Small intestine (tissue), 7 donors: ENCODE measurements around the gene PIAS4. TPM values are rescaled to one million over a fixed set of nuclear protein-coding genes. Genes with fewer than 3 reads are reported as not detected.

Source experiments
- DNase-seq, 2 donors: peaks; one replicate each; pipeline versions ENCODE4 v3.0.0 to v3.0.0-alpha.2; 2013
- FAIRE-seq: peaks from 2 replicates; lab custom pipeline; 2012; peaks lifted over from hg19 to GRCh38; lab: Jason Lieb, UNC
- H3K27ac ChIP-seq, 3 donors: one replicate each; pipeline ENCODE4 v1.5.1; 2013; ENCODE audit warnings: low read length in 2 of 3, mild to moderate bottlenecking in 2 of 3, control low read depth in 1 of 3, inconsistent platforms in 1 of 3, low read depth in 1 of 3, moderate library complexity in 1 of 3
- H3K27me3 ChIP-seq, 3 donors: one replicate each; pipeline ENCODE4 v1.6.1; 2013; ENCODE audit warnings: low read length in 3 of 3, inconsistent platforms in 1 of 3; ENCODE audit not compliant: control insufficient read depth in 3 of 3, insufficient read depth in 3 of 3
- H3K36me3 ChIP-seq, 3 donors: one replicate each; pipeline ENCODE4 v1.6.1; 2013; ENCODE audit warnings: low read length in 3 of 3, inconsistent platforms in 1 of 3, low read depth in 1 of 3, mild to moderate bottlenecking in 1 of 3, moderate library complexity in 1 of 3; ENCODE audit not compliant: control insufficient read depth in 3 of 3, insufficient read depth in 2 of 3
- H3K4me1 ChIP-seq, 3 donors: one replicate each; pipeline ENCODE4 v1.6.1; 2013; ENCODE audit warnings: low read length in 2 of 3, inconsistent platforms in 1 of 3, low read depth in 1 of 3, mild to moderate bottlenecking in 1 of 3, moderate library complexity in 1 of 3; ENCODE audit not compliant: control insufficient read depth in 3 of 3, insufficient read depth in 2 of 3
- H3K4me3 ChIP-seq, 3 donors: one replicate each; pipeline ENCODE4 v1.5.1; 2013; ENCODE audit warnings: low read length in 3 of 3, control low read depth in 1 of 3, inconsistent platforms in 1 of 3, low read depth in 1 of 3, mild to moderate bottlenecking in 1 of 3, moderate library complexity in 1 of 3
- H3K9me3 ChIP-seq, 2 donors: one replicate each; pipeline ENCODE4 v1.6.1; 2013; ENCODE audit warnings: low read depth in 1 of 2, low read length in 1 of 2; ENCODE audit not compliant: control insufficient read depth in 2 of 2, insufficient read depth in 1 of 2
- WGBS, 3 donors: extraction: QIAGEN DNeasy Blood & Tissue Kit; methylation state at CpG; one replicate each; pipeline ENCODE4 v1.1.7; 2013; 5-methylcytosine and 5-hydroxymethylcytosine counted together
- polyA plus RNA-seq, 4 donors: library from polyadenylated mRNA; stranded (reverse) in 3 of 4; unstranded in 1 of 4; fragments of 200-250 nt in 3 of 4; fragments of 120-200 nt in 1 of 4; gene quantifications; one replicate each; pipeline versions ENCODE4 v1.2.1 to v1.2.3, GENCODE V29; 2013
- donor health status: healthy with polysubstance abuse.
- donor health status: control.
- donor health status: control.
- donor health status: Bipolar disorder and iron deficiency.
- donor health status: healthy.

Gene PIAS4
- polyA plus RNA-seq, 4 donors, result 10.8 to 30.4 (median 13.1) TPM

- 50 to 69% (median 59%) methylated on average over 21 of the region's 21 CpGs for WGBS, 3 donors
- peaks cover 2 to 81% (median 21%) of the 10 kb centered on the region in 3 donors for H3K36me3 ChIP-seq
- H3K4me3 ChIP-seq, result no peak overlapping the region
- DNase-seq (no peak), FAIRE-seq (no peak)
- H3K4me1 ChIP-seq, result peaks cover 0 to 18% (median 0%) of the 10 kb centered on the region in 3 donors
- peak overlapping the region in 1 of 3 donors; percentile 28 for H3K27ac ChIP-seq
- H3K27me3 ChIP-seq, result no peaks in the 10 kb centered on the region
- H3K9me3 ChIP-seq, result no peaks in the 10 kb centered on the region
These were observed 37.5 kb downstream of the PIAS4 start for GRCh38 chr19:4044990-4045465.

- no peaks in the 10 kb centered on the region for H3K9me3 ChIP-seq
- WGBS, 3 donors, result 83 to 87% (median 85%) methylated on average over 31 to 32 of the region's 32 CpGs
- H3K27ac ChIP-seq, result no peak overlapping the region
- H3K4me3 ChIP-seq, result no peak overlapping the region
- FAIRE-seq (no peak), DNase-seq (no peak)
- H3K27me3 ChIP-seq, result no peaks in the 10 kb centered on the region
- peaks cover 2 to 82% (median 21%) of the 10 kb centered on the region in 3 donors for H3K36me3 ChIP-seq
- peaks cover 0 to 18% (median 0%) of the 10 kb centered on the region in 3 donors for H3K4me1 ChIP-seq
These were observed 38.2 kb downstream of the PIAS4 start for GRCh38 chr19:4045597-4046361.

GRCh38 chr19:4046362-4046691 lies 38.8 kb downstream of the PIAS4 start:
- FAIRE-seq, result no peak
- H3K27me3 ChIP-seq, result no peaks in the 10 kb centered on the region
- whole genome bisulfite sequencing, 3 donors, result 79 to 85% (median 81%) methylated on average over 7 of the region's 7 CpGs
- no peak overlapping the region for H3K27ac ChIP-seq
- peaks cover 2 to 84% (median 21%) of the 10 kb centered on the region in 3 donors for H3K36me3 ChIP-seq
- no peak for DNase-seq
- no peak overlapping the region for H3K4me3 ChIP-seq
- peaks cover 0 to 2% of the 10 kb centered on the region in 2 donors for H3K9me3 ChIP-seq
- H3K4me1 ChIP-seq, result peaks cover 0 to 20% (median 0%) of the 10 kb centered on the region in 3 donors

GRCh38 chr19:4046946-4047683 lies 39.6 kb downstream of the PIAS4 start:
- peaks cover 0 to 27% (median 0%) of the 10 kb centered on the region in 3 donors for H3K4me1 ChIP-seq
- WGBS, 3 donors, result 84 to 88% (median 88%) methylated on average over 28 to 33 of the region's 33 CpGs
- no peak overlapping the region for H3K4me3 ChIP-seq
- FAIRE-seq, result no peak
- peaks cover 2 to 84% (median 21%) of the 10 kb centered on the region in 3 donors for H3K36me3 ChIP-seq
- H3K9me3 ChIP-seq, result peaks cover 0 to 3% of the 10 kb centered on the region in 2 donors
- no peak overlapping the region for H3K27ac ChIP-seq
- H3K27me3 ChIP-seq, result no peaks in the 10 kb centered on the region
- no peak for DNase-seq

- Histone ChIP-seq H3K27me3 (no peaks in the 10 kb centered on the region), H3K4me1 (peaks cover 0 to 33% (median 2%) of the 10 kb centered on the region in 3 donors), H3K4me3 (no peak overlapping the region), H3K9me3 (peaks cover 0 to 3% of the 10 kb centered on the region in 2 donors), H3K36me3 (peaks cover 15 to 88% (median 27%) of the 10 kb centered on the region in 3 donors), H3K27ac (peak overlapping the region; percentile 21 to 92 (median 65))
- WGBS, 3 donors, result 26 to 59% (median 37%) methylated on average over 15 of the region's 15 CpGs
- DNase-seq (peak; percentile 38 to 49), FAIRE-seq (no peak)
These were observed 41.9 kb downstream of the PIAS4 start for GRCh38 chr19:4049432-4049831.

- FAIRE-seq (no peak), DNase-seq (peak; percentile 71 to 82)
- Histone ChIP-seq H3K4me1 (peaks cover 0 to 28% (median 2%) of the 10 kb centered on the region in 3 donors), H3K36me3 (peaks cover 15 to 93% (median 27%) of the 10 kb centered on the region in 3 donors), H3K9me3 (peaks cover 0 to 3% of the 10 kb centered on the region in 2 donors), H3K27ac (peak overlapping the region; percentile 90 to 99 (median 98)), H3K27me3 (no peaks in the 10 kb centered on the region), H3K4me3 (peak overlapping the region in 1 of 3 donors; percentile 35)
- WGBS, 3 donors, result 16 to 54% (median 32%) methylated on average over 14 to 15 of the region's 15 CpGs
These were observed 43.9 kb downstream of the PIAS4 start for GRCh38 chr19:4051175-4052101.

GRCh38 chr19:4052114-4052992 lies 44.8 kb downstream of the PIAS4 start:
- H3K9me3 ChIP-seq, result peaks cover 0 to 3% of the 10 kb centered on the region in 2 donors
- H3K4me3 ChIP-seq, result peak overlapping the region in 2 of 3 donors; percentile 26 to 35
- H3K36me3 ChIP-seq, result peaks cover 15 to 93% (median 23%) of the 10 kb centered on the region in 3 donors
- peak; percentile 94 to 98 for DNase-seq
- WGBS, 3 donors, result 13 to 47% (median 31%) methylated on average over 23 to 27 of the region's 27 CpGs
- H3K27me3 ChIP-seq, result no peaks in the 10 kb centered on the region
- peaks cover 0 to 28% (median 2%) of the 10 kb centered on the region in 3 donors for H3K4me1 ChIP-seq
- H3K27ac ChIP-seq, result peak overlapping the region; percentile 92 to 99 (median 98)
- FAIRE-seq, result no peak
